GM19035 (cell line): ENCODE measurements around the gene PHYH.
"Not testable (repeated sequence)": the region's sequence is repeated elsewhere in the genome, so short reads cannot be mapped to it uniquely, and the experiment has no call there.

Source experiments
- ATAC-seq: cut with Tn5 transposase; IDR thresholded peaks from one replicate; pipeline ENCODE4 v1.9.1; 2021; ENCODE audit not compliant: unreplicated experiment

PHYH gene

DNA sequence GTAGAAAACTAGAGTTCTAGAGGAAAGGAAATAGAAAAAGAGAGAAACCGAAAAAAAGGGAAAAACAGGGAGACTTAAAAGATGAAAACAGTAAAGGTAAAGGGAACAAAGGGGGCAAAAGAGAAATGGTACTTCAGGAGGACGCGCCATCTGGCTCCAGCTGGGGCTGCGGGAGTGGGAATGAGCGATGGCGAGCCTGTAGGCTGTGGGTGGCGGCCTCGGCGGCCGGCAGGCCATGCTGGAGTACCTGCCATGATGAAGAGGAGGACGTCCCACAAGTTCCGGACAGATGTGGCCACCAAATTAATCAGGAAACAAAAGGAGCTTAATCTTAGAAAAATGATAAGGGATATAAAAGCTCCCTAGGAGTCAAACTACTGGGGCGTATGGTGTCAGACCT lies 21.7 kb upstream of the PHYH start:
- no peak for ATAC-seq

DNA sequence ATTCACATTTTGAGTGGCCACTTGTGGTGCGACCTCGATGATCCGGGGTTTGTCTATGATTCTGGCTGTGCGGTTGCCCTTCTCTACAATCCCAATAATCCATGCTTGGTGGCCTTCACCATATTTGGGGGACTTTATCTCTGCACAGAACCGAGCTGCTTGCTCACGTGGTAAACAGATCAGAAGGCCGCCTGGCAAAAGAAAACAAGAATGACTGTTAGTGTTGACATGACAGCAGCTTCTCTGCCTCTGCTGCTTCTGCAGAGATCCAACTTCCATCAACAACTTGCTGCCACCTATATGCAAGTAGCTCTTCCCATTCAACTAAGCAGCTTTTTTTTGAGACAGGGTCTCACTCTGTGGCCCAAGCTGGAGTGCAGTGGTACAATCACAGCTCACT lies 19.3 kb upstream of the PHYH start:
- no peak for ATAC-seq

DNA sequence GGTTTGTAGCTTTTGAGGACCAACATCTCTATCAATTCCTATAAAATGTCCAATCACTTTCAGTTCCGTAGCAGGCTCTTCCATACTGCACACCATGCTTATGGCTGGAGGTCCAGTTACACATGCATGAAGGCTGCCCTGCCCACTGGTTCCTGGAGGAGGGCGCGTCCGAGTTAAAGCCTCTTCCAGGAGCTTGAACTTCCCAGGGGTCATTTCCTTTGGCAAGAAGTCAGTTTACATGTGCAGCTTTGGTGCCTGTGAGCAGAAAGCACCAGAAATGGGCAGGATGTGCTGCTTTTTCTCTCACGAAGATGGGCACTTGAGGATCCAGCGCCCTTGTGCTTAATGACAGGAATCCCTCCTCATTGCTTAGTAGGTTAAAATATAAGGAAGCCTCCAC lies 17.6 kb upstream of the PHYH start:
- no peak for ATAC-seq

DNA sequence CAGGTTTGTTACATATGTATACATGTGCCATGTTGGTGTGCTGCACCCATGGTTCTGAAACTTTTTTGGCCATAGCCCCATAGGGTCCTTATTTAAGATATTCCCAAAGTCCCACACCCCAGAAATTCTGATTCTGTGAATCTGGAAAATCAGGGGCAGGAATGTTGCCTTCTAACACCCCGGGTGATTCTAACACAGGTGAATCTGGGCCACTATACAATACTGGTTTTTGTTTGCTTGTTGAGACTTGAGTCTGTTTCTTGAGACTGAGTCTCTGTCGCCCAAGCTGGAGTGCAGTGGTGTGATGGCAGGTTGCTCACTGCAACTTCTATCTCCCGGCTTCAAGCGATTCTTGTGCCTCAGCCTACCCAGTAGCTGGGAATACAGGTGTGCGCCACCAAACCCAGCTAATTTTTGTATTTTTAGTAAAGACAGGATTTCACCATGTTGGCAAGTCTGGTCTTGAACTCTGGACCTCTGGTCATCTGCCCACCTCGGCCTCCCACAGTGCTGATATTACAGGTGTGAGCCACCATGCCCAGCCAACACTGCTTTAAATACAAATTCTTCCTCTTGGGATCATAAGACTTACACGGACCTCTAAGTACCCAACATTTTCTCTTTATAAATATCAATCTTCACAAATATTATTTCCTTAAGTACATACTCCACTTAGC lies 16.9 kb upstream of the PHYH start:
- no peak for ATAC-seq

DNA sequence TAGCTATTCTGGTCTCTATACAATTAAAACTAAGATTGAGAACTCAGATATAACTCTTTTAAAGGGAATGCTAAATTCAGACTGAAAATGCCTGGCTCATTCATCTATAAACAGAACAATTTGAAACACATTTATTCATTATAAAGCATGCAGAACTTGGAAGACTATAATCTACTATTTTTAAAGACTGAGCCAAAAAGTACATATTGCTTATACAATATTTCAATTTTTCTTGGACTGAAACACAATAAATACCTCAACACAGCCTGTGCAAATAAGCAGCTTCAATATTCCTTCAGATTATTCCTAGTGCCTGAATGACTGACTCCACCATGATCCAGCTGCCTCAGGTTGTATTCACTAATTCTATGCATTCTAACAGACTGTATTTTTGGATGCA lies 15.5 kb upstream of the PHYH start:
- no peak for ATAC-seq

DNA sequence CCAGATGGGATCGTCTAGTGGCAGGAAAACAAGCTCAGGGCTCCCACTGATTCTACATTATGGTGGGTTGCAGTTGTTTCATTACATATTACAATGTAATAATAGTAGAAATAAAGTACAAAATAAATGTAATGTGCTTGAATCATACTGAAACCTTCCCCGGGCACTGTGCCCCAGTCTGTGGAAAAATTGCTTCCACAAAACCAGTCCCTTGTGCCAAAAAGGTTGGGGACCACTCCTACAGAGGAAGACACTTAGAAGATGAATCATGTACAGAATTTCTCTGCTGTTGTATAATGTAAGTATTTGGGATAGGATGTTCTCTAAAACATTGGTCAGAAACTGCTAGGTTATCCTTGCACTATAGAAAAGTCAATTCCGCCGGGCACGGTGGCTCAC lies 11.3 kb upstream of the PHYH start:
- no peak for ATAC-seq

DNA sequence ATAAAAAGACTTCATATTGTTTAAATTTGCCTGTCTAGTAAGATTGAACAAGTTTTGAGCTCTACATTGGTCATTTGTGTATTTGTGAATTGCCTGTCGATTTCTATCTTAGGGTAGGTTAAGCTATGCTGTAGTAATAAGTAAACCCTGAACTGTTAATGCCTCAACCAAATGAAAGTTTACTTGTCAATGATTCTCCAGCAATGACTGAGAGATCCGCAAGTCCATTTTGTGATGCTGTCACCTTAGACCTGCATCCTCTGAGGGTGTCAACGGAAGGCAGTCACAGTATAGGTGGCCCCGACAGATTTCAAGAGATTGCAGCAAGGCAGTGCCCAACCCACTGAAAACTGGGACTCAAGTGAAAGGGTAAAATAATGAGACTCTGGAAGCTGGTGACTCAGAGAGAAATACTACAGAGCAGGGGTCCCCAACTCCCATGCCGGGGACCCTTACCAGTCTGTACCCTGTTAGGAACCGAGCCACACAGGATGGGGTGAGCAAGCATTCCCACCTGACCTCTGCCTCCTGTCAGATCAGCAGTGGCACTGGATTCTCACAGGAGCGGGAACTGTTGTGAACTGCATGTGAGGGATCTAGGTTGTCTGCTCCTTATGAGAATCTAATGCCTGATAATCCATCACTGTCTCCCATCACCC lies 10.8 kb upstream of the PHYH start:
- ATAC-seq, result no peak

DNA sequence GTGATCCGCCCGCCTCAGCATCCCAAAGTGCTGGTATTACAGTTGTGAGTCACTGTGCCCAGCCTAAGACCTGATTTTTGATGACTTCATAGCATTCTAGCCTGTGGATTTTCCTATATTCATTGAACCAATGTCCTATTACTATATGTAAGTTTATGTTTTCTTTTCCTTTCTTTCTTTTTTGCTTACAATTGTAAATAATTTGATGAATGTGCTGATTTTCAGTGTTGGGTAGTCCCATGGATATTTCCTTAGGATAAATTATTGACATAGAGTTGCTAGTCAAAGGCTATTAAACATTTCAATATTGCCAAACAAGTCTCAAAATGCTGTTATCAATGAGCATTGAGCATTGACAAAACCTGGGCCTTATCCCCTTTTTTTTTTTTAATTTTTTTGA lies 9.9 kb upstream of the PHYH start:
- no peak for ATAC-seq

DNA sequence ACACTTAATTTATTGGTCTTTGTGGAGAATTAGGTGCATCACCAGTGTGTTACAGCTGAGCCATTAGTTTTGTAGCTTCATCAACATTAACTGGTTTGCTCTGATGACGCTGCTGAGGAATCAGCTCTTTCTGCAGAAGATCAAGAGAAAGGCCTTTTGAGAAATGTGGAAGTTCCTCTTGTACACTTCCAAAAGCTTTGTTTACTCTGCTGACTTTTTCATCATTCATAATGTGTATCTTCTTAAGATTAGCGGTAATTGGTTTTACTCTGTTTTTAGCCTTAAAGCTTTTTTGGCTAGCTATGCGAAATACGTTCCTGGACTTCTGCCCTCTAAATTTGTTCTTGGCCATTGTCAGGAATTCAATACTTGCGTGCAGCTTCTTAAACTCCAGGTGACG lies 8.2 kb upstream of the PHYH start:
- ATAC-seq, result no peak

DNA sequence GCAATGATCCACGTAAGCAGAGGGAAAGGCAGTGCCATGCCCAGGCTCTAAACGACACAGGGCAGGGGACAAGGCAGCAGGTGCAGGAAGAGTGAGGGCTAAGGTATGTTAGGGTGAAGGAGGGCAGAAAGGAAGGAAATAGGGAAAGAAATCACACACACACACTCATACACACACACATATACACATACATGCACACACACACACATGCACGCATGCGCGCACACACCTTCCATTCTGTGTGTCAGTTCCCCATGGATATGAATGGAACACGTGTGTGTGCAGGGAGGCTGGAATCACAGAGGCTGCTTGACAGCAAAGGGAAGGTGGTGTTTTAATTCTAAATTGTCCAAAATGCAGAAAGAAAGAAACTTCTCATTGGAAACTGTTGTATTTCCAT lies 6.2 kb upstream of the PHYH start:
- no peak for ATAC-seq

DNA sequence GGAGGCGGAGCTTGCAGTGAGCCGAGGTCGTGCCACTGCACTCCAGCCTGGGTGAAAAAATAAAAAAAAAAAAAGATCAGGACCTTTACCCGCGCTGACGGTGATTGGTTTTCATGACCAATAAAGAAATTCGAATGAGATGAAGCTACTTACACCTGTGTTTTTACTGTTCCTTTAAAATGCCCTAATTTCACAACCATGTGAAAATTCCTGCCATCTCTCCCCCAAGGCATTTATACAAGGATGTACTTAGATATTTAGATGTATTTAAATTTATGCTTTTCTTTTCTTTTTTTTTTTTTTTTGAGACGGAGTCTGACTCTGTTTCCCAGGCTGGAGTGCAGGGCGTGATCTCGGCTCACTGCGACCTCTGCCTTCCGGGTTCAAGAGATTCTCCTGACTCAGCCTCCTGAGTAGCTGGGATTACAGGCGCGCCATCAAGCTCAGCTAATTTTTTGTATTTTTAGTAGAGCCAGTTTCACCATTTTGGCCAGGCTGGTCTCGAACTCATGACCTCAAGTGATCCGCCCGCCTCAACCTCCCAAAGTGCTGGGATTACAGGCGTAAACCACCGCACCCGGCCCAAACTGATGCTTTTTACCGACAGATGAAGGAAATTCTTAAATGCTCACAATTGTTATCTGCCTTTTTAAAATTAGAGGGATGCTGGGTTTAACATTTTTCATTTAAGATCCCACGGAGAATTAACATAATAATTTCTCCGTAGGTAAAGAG lies 3.1 kb upstream of the PHYH start:
- no peak for ATAC-seq

DNA sequence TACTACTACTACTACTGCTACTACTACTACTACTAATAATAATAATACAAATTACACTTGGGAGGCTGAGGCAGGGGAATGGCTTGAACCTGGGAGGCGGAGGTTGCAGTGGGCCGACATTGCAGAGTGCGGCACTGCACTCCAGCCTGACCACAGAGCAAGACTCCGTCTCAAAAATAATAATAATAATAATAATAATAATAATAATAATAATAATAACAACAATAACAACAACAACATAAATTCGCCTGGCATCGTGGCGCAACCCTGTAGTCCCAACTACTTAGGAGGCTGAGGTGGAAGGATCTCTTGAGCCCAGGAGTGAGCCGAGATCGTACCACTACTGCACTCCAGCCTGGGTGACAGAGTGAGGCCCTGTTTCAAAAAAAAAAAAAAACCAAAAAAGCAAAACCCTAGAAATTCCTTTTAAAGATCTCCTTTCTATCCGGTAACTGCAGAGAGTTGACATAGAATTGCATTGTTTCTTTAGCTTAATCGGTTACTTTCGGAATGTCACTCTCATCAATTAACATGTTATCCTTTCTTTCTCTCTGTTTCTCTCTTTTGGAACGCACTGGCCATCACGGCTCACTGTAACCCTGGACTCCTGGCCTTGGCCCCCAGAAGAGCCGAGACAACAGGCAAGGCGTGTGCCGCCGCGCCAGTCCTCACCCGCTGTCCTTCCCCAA lies 972 bp downstream of the PHYH start:
- no peak for ATAC-seq

DNA sequence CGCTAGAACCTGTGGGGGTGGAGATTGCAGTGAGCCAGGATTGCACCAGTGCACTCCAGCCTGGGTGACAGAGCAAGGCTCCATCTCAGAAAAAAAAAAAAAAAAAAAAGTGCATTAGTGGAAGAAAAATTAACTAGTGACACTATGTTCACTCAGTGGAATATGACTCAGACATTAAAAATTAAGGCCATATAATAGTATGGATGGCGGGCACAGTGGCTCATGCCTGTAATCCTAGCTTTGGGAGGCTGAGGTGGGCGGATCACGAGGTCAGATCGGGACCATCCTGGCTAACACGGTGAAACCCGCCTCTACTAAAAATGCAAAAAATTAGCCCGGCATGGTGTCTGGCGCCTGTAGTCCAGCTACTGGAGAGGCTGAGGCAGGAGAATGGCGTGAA lies 3.4 kb downstream of the PHYH start:
- no peak for ATAC-seq

DNA sequence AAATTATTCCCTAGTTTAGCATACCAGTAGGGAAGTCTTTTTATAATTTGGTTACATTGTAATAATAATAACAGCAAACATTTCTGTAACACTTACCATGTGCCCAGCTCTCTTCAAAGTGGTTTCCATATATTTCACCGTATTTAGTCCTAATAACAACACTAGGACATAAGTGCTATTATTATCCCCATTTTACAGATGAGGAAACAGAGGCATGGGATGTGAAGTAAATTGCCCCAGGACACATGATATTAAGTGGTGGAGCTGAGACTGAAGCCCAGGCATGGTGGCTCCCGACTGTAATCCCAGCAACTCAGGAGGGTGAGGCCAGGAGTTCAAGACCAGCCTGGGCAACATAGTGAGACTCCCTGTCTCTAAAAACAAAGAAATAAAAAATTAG lies 5.1 kb downstream of the PHYH start:
- no peak for ATAC-seq

DNA sequence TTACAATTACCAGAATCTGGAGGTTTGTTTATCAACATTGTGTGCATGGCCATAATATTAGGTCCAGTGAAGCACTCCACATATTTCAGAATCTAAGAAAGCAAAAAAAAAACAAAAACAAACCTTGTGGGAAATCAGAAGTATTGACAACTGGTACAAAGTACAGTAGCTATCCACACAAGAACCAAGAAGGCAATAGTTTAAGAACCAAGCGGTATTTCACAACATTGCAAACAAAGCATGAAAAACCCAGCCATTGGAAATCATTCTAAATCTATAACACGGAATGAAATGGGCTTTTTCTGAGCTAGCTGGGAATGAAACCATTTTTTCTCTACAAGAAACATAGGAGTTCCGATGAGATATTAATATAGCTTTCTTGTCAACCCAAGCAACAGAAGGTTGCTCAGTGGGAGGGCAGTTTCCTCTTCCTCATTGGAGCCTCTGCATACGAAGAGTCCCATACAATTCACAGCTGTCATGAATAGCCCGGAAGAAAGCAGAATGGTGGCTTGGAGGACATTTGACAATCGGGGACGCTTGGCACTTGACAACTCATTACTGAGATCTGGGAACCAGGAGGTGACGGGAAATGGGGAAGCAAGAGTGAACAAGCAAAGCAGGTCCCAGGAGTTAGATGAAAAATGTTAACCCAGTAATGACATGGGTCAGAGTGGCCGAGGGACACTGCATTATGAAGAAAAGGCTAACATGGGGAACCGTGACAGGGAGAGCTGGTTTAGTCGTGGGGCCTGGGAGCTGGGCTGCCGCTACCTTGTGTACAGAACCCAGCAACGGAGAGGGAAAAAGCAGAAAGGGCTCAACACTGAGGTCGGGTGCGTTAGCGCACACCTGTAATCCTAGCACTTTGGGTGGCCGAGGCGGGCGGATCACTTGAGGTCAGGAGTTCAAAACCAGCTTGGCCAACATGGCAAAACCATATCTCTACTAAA lies 7.8 kb downstream of the PHYH start:
- no peak for ATAC-seq

DNA sequence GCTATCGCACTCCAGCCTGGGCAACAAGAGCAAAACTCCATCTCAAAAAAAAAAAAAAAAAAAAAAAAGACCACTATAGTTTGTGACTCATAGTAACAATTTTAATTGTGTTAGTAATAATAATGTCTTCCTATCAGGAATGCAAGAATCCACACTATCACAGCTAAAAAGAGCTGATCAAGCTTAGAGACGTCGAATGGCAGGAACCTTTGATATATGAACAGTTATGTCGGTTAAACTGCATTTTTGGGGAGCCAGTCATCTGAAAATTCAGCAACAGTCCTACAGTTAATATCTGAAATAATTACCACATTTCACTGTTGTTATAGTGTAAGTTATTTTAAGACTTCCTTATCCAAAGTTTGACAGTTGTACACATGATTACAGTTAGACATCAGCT lies 8.8 kb downstream of the PHYH start:
- no peak for ATAC-seq

DNA sequence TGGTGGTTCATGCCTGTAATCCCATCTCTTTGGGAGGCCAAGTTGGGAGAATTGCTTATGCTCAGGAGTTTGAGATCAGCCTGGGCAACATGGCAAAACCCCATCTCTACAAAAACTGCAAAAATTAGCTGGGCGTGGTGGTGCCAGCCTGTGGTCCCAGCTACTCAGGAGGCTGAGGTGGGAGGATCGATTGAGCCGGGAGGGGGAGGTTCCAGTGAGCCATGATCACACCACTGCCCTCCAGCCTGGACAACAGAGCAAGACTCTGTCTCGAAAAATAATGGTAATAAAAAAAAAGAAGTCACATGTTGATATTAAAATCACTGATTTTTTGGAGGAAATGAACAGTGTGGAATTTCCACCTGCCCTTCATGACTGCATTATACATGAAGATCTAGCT lies 15.8 kb downstream of the PHYH start:
- ATAC-seq, result no peak

DNA sequence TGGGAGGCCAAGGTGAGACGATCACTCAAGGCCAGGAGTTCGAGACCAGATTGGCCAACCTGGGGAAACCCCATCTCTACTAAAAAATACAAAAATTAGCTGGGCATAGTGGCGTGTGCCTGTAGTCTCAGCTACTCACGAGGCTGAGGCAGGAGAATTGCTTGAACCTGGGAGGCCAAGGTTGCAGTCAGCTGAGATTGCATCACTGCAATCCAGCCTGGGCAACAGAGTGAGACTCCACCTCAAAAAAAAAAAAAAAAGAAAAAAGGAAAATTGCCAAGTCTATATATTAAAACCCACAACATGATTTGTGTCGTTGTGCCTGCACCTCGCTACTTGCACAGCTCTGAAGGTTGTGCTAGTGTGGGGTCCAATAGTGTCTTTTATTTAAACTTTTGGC lies 17.5 kb downstream of the PHYH start:
- not testable (repeated sequence) for ATAC-seq

DNA sequence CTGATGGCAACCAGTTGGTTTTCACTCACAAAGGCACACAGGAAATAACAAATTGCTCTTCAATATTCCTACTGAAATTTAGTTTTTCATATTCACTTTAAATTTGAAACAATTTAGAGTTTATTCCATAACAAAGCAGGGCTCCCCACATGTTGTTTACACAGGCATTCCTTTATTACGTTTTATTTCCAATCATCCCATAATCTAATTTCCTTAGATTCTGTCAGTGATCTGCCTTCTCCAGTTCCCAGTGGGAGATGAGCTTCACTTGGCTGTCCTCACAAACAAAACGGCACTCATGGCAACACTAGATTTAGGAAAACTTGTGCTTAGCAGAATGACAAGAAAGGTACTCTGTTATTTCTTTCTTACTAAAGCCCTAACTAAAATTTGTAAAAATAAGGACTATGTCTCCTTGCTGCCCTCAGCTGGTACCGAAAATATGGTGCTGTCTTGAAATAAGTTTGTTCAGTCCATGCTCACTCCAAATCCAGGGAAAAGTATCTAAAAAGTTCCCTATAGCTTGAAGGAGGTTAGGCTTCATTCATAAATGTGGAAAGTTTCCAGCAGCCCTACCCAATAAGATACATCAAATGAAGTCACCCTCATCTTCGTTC lies 23.0 kb downstream of the PHYH start:
- ATAC-seq, result no peak

DNA sequence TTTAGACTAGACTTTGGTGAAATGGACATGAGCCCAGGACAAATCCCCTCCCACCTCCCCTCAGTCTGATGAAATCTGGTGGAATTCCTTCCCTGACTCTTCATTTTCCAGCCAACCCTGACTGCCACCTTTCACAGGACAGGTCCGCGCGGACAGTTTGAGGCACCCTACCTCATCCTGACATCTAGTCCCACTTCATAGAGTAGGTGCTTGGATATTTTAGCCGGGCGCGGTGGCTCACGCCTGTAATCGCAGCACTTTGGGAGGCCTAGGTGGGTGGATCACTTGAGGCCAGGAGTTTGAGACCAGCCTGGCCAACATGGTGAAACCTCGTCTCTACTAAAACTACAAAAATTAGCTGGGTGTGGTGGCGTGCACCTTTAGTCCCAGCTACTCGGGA lies 23.7 kb downstream of the PHYH start:
- not testable (repeated sequence) for ATAC-seq
